ENCODE data around the gene HSPBAP1. TPM values are rescaled to one million over a fixed set of nuclear protein-coding genes. Genes with fewer than 3 reads are reported as not detected.
A peak's percentile ranks its signal among the peaks of the same experiment; 100 is the strongest.

Gene HSPBAP1
- total RNA-seq, 2 donors from 2014 or later: 6.2 to 6.4 TPM

GRCh38 chr3:122797291-122797690 is 3.7 kb upstream of the HSPBAP1 start:
- no peaks in the 10 kb centered on the region for H3K9me3 Mint-ChIP-seq
- H3K27me3 Mint-ChIP-seq: no peaks in the 10 kb centered on the region
- H3K4me1 Mint-ChIP-seq (ENCODE audit: low read depth in 2 of 2): peaks cover 25 to 32% of the 10 kb centered on the region in 2 donors
- ATAC-seq (no peak), DNase-seq (ENCODE audit: low spot score) (no peak)
- H3K36me3 Mint-ChIP-seq: no peaks in the 10 kb centered on the region
- H3K4me3 Mint-ChIP-seq: peak overlapping the region; percentile 28
- no peak overlapping the region for H3K27ac Mint-ChIP-seq

- H3K27ac Mint-ChIP-seq: peak overlapping the region in 1 of 2 donors; percentile 23
- no peak for DNase-seq (ENCODE audit: low spot score)
- H3K36me3 Mint-ChIP-seq: no peaks in the 10 kb centered on the region
- ATAC-seq: no peak
- H3K4me3 Mint-ChIP-seq: peak overlapping the region; percentile 89
- no peaks in the 10 kb centered on the region for H3K27me3 Mint-ChIP-seq
- no peaks in the 10 kb centered on the region for H3K9me3 Mint-ChIP-seq
- H3K4me1 Mint-ChIP-seq (ENCODE audit: low read depth in 2 of 2): peaks cover 25 to 32% of the 10 kb centered on the region in 2 donors
These were observed 2.1 kb upstream of the HSPBAP1 start for GRCh38 chr3:122795674-122796195.

- Mint-ChIP-seq H3K27me3 (no peaks in the 10 kb centered on the region), H3K9me3 (no peaks in the 10 kb centered on the region), H3K4me1 (ENCODE audit: low read depth in 2 of 2) (peaks cover 25 to 32% of the 10 kb centered on the region in 2 donors), H3K36me3 (no peaks in the 10 kb centered on the region), H3K27ac (peak within 1 kb of the TSS; percentile 75 to 87), H3K4me3 (peak within 1 kb of the TSS; percentile 89)
- ATAC-seq (peak; percentile 89 to 93), DNase-seq (ENCODE audit: low spot score) (peak; percentile 90)
These were observed 1.4 kb upstream of the HSPBAP1 start, which contains the start of gene SLC49A4 for GRCh38 chr3:122794779-122795673. Gene SLC49A4 (plus strand): TSS chr3:122795069. CDS start chr3:122795193, 124 bp downstream.

DNA sequence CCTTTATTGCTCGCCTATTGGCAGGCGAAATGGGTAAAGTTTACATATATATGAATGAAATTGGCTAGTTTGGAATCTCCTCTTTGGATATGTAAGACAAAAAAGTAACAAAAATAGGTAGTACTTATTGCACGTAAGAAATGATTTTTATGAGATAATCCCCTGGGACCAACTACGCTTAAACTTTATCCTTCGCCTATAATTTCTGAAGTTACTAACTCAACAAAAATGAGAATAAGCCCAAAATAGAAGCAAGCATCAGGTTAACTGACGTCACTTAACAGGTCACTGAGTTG is 800 bp upstream of the HSPBAP1 start:
- H3K36me3 Mint-ChIP-seq: no peaks in the 10 kb centered on the region
- no peak for ATAC-seq
- peak overlapping the region; percentile 89 for H3K4me3 Mint-ChIP-seq
- no peak for DNase-seq (ENCODE audit: low spot score)
- peak overlapping the region; percentile 75 to 87 for H3K27ac Mint-ChIP-seq
- H3K9me3 Mint-ChIP-seq: no peaks in the 10 kb centered on the region
- peaks cover 25 to 32% of the 10 kb centered on the region in 2 donors for H3K4me1 Mint-ChIP-seq (ENCODE audit: low read depth in 2 of 2)
- H3K27me3 Mint-ChIP-seq: no peaks in the 10 kb centered on the region

- no peaks in the 10 kb centered on the region for H3K27me3 Mint-ChIP-seq
- H3K4me1 Mint-ChIP-seq (ENCODE audit: low read depth in 2 of 2): peaks cover 15 to 18% of the 10 kb centered on the region in 2 donors
- no peak overlapping the region for H3K27ac Mint-ChIP-seq
These were observed 3.9 kb downstream of the HSPBAP1 start for GRCh38 chr3:122789585-122790273.

DNA sequence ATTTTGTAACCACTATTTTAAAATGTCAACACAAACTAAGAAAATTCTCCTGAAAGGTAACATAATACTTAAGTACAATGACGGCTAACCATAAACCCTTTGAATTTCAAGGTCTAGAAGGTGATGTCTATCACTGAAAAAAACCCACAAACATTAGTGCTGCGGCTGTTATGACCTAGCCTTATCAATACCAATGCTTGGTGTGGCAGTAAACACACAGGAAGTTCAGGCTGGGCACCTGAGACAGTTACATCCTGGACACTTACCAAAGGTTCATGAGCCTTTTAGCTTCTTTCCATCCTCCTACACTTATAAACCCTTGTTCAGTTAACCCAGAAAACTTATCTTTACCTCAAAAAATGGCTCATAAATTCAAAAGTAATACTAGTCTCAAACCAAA is 5.8 kb downstream of the HSPBAP1 start:
- Mint-ChIP-seq H3K9me3 (no peaks in the 10 kb centered on the region), H3K27me3 (no peaks in the 10 kb centered on the region)
- ATAC-seq: no peak

More at GRCh38 chr3:122789585-122790273, 3.9 kb downstream of the HSPBAP1 start:
- Mint-ChIP-seq H3K36me3 (no peaks in the 10 kb centered on the region), H3K9me3 (no peaks in the 10 kb centered on the region), H3K4me3 (no peak overlapping the region)
- DNase-seq (ENCODE audit: low spot score): no peak
- ATAC-seq: no peak

DNA sequence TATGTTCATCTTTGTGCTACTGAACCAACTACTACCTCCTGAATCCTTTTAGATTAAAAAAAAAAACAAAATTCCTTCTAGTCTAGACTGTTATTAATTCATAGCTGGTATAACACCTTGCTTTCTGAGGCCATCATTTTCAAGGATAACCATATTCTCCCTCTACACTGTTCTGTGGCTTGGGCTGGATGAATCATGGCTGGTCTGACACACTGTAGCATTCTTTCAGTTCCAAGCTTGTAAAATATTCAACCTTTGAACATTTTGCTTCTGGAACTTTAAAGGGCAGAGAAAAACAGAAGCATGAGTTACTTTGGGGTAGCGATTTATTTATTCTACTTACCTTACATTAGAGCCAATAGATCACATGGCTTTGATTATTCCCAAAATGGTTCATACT is 7.6 kb downstream of the HSPBAP1 start:
- H3K36me3 Mint-ChIP-seq: no peaks in the 10 kb centered on the region

More for the DNA sequence above, 5.8 kb downstream of the HSPBAP1 start:
- no peak for DNase-seq (ENCODE audit: low spot score)
- Mint-ChIP-seq H3K4me3 (no peak overlapping the region), H3K27ac (no peak overlapping the region), H3K36me3 (no peaks in the 10 kb centered on the region), H3K4me1 (ENCODE audit: low read depth in 2 of 2) (peaks cover 1 to 4% of the 10 kb centered on the region in 2 donors)

GRCh38 chr3:122785231-122785630 is 8.4 kb downstream of the HSPBAP1 start:
- Mint-ChIP-seq H3K27me3 (no peaks in the 10 kb centered on the region), H3K36me3 (no peaks in the 10 kb centered on the region), H3K27ac (no peak overlapping the region), H3K4me3 (no peak overlapping the region), H3K4me1 (ENCODE audit: low read depth in 2 of 2) (peaks cover 0 to 3% of the 10 kb centered on the region in 2 donors), H3K9me3 (no peaks in the 10 kb centered on the region)
- no peak for ATAC-seq
- no peak for DNase-seq (ENCODE audit: low spot score)

More for the DNA sequence above, 7.6 kb downstream of the HSPBAP1 start:
- no peak overlapping the region for H3K27ac Mint-ChIP-seq
- DNase-seq (ENCODE audit: low spot score) (no peak), ATAC-seq (no peak)
- H3K4me3 Mint-ChIP-seq: no peak overlapping the region
- peaks cover 0 to 3% of the 10 kb centered on the region in 2 donors for H3K4me1 Mint-ChIP-seq (ENCODE audit: low read depth in 2 of 2)
- no peaks in the 10 kb centered on the region for H3K27me3 Mint-ChIP-seq
- H3K9me3 Mint-ChIP-seq: no peaks in the 10 kb centered on the region

- H3K27me3 Mint-ChIP-seq: no peaks in the 10 kb centered on the region
- peaks cover 0 to 3% of the 10 kb centered on the region in 2 donors for H3K4me1 Mint-ChIP-seq (ENCODE audit: low read depth in 2 of 2)
- DNase-seq (ENCODE audit: low spot score) (no peak), ATAC-seq (no peak)
- no peaks in the 10 kb centered on the region for H3K36me3 Mint-ChIP-seq
- H3K9me3 Mint-ChIP-seq: no peaks in the 10 kb centered on the region
- no peak overlapping the region for H3K27ac Mint-ChIP-seq
- no peak overlapping the region for H3K4me3 Mint-ChIP-seq
These were observed 9.2 kb downstream of the HSPBAP1 start for GRCh38 chr3:122784436-122784835.

- Mint-ChIP-seq H3K27me3 (no peaks in the 10 kb centered on the region), H3K4me1 (ENCODE audit: low read depth in 2 of 2) (no peaks in the 10 kb centered on the region), H3K4me3 (no peak overlapping the region), H3K36me3 (no peaks in the 10 kb centered on the region), H3K27ac (no peak overlapping the region), H3K9me3 (no peaks in the 10 kb centered on the region)
- ATAC-seq: no peak
- DNase-seq (ENCODE audit: low spot score): no peak
These were observed 10.8 kb downstream of the HSPBAP1 start for GRCh38 chr3:122782804-122783203.

GRCh38 chr3:122777563-122777962 is 16.1 kb downstream of the HSPBAP1 start:
- H3K36me3 Mint-ChIP-seq: no peaks in the 10 kb centered on the region
- H3K27ac Mint-ChIP-seq: no peak overlapping the region
- ATAC-seq (no peak), DNase-seq (ENCODE audit: low spot score) (no peak)
- no peak overlapping the region for H3K4me3 Mint-ChIP-seq
- no peaks in the 10 kb centered on the region for H3K27me3 Mint-ChIP-seq
- no peaks in the 10 kb centered on the region for H3K4me1 Mint-ChIP-seq (ENCODE audit: low read depth in 2 of 2)
- H3K9me3 Mint-ChIP-seq: no peaks in the 10 kb centered on the region

DNA sequence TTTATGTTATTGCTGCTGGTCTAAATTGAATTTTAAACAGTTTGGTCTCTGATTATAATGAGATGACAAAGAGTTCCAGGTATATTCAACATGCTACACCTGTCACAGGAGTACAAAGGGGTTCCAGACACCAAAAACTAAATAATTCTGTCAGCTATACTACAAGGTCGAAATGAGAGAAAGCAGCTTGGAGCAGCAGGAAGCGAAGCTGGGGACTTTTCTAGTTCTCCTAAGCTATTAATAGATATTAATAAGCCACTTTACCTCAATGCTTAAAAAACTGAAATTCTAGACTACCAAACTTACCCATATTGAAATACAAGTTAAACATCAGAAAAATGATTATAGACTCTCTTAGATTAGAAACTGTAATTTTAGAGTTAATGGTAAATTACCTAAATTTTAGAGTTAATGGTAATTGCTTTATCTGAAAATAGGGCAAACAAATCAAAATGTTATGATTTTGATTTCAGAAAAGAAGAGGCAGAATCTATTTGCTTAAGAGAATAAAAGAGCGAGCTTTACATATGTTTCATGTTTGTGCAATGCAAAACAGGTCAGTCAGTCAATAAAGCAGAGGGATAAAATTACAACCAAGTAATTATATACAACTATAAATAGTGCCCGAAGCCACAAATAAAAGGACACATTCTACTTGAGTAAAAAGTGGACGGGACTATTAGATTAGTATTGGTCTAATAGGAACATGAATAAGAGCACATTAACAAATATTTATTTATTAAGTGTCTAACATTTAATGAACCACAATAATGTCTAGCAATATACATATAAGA is 16.8 kb downstream of the HSPBAP1 start:
- Mint-ChIP-seq H3K27ac (no peak overlapping the region), H3K9me3 (no peaks in the 10 kb centered on the region), H3K4me1 (ENCODE audit: low read depth in 2 of 2) (no peaks in the 10 kb centered on the region), H3K4me3 (no peak overlapping the region), H3K27me3 (no peaks in the 10 kb centered on the region), H3K36me3 (no peaks in the 10 kb centered on the region)
- ATAC-seq: no peak
- no peak for DNase-seq (ENCODE audit: low spot score)

GRCh38 chr3:122774564-122774963 is 19.1 kb downstream of the HSPBAP1 start:
- Mint-ChIP-seq H3K27ac (no peak overlapping the region), H3K27me3 (no peaks in the 10 kb centered on the region), H3K36me3 (no peaks in the 10 kb centered on the region)

More at GRCh38 chr3:122774564-122774963, 19.1 kb downstream of the HSPBAP1 start:
- no peaks in the 10 kb centered on the region for H3K4me1 Mint-ChIP-seq (ENCODE audit: low read depth in 2 of 2)
- ATAC-seq (peak in 1 of 2 donors; percentile 46), DNase-seq (ENCODE audit: low spot score) (no peak)
- H3K4me3 Mint-ChIP-seq: no peak overlapping the region
- H3K9me3 Mint-ChIP-seq: no peaks in the 10 kb centered on the region

Measured in natural killer cell treated with Interleukin-12 subunit alpha and Interleukin-12 subunit beta and Interleukin-15 and Interleukin-18, amount 100 ng/mL, for 72 hours (primary cell).